MG63 (cell line): ENCODE data around the gene GARRE1. TPM values are rescaled to one million over a fixed set of nuclear protein-coding genes. Genes with fewer than 3 reads are reported as not detected.

Source experiments
- DNase-seq: peaks from one replicate; pipeline ENCODE4 v3.0.0-alpha.2; 2020
- H3K27me3 ChIP-seq: fragments of 250-450 bp; sonication (Bioruptor Pico); 2 replicates; pipeline ENCODE4 v1.5.1; 2020; ENCODE audit warnings: mild to moderate bottlenecking, moderate library complexity
- H3K36me3 ChIP-seq: fragments of 250-450 bp; sonication (Bioruptor Pico); 2 replicates; pipeline ENCODE4 v1.5.1; 2020; ENCODE audit warnings: mild to moderate bottlenecking, moderate library complexity
- H3K4me3 ChIP-seq: fragments of 250-450 bp; sonication (Bioruptor Pico); 2 replicates; pipeline ENCODE4 v1.5.1; 2020; ENCODE audit warnings: mild to moderate bottlenecking, moderate library complexity
- H3K9me3 ChIP-seq: fragments of 250-450 bp; sonication (Bioruptor Pico); 2 replicates; pipeline ENCODE4 v1.5.1; 2020; ENCODE audit warnings: mild to moderate bottlenecking, moderate library complexity
- total RNA-seq: library from RNA; depleted of rRNA; stranded (reverse); fragments of >200 nt; shearing (Covaris generic); gene quantifications from 2 replicates; pipeline ENCODE4 v1.2.3, GENCODE V29; 2014; ENCODE audit warnings: low replicate concordance; rRNA removed

GARRE1 gene
- total RNA-seq, 1 experiment from 2014 or later = 11.0 TPM

DNA sequence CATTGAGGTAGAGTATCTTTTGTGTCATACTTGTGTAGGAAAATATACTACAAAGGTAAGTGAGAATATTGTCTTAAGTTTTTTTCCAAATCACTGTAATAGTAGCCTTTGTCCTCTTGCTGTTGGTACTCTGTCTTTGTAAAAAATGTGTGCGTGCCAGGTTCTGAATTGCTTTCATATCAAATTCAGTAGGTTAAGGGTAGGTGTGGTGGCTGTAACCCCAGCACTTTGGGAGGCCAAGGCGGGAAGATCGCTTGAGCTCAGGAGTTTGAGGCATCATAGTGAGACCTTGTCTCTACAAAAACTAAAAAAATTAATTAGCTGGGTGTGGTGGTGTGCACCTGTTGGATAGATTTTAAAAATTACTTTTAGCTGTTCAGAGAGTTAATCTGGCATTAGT lies 46.6 kb downstream of the GARRE1 start:
- Histone ChIP-seq H3K36me3 (peaks cover 19% of the 10 kb centered on the region), H3K9me3 (no peaks in the 10 kb centered on the region), H3K27me3 (no peaks in the 10 kb centered on the region), H3K4me3 (no peak overlapping the region)
- no peak for DNase-seq

Other genes starting within 250 kb of the GARRE1 start
- 54.8 and 70.6 TPM in 2 replicates for gene LSM14A, start 82.0 kb upstream of the GARRE1 start, total RNA-seq
- 239 and 400 TPM in 2 replicates for gene GPI, start 110.6 kb downstream of the GARRE1 start, total RNA-seq
- gene PDCD2L, start 149.8 kb downstream of the GARRE1 start, total RNA-seq = 10.6 and 19.8 TPM in 2 replicates
- gene UBA2, start 173.8 kb downstream of the GARRE1 start, total RNA-seq = 298 and 359 TPM in 2 replicates
- gene WTIP, start 227.2 kb downstream of the GARRE1 start, total RNA-seq = 57.1 and 82.3 TPM in 2 replicates